HG03135 (cell line): ENCODE data around the gene ACTL10.

Source experiments
- ATAC-seq: cut with Tn5 transposase; IDR thresholded peaks from one replicate; pipeline ENCODE4 v1.9.1; 2021; ENCODE audit warnings: mild to moderate bottlenecking, moderate library complexity; ENCODE audit not compliant: unreplicated experiment

ACTL10 gene

GRCh38 chr20:33663161-33664084 lies 3.3 kb upstream of the ACTL10 start:
- no peak for ATAC-seq

- ATAC-seq: no peak
Measured at GRCh38 chr20:33664085-33664761, 2.5 kb upstream of the ACTL10 start.

GRCh38 chr20:33664762-33665144 lies 2.0 kb upstream of the ACTL10 start:
- ATAC-seq: no peak

DNA sequence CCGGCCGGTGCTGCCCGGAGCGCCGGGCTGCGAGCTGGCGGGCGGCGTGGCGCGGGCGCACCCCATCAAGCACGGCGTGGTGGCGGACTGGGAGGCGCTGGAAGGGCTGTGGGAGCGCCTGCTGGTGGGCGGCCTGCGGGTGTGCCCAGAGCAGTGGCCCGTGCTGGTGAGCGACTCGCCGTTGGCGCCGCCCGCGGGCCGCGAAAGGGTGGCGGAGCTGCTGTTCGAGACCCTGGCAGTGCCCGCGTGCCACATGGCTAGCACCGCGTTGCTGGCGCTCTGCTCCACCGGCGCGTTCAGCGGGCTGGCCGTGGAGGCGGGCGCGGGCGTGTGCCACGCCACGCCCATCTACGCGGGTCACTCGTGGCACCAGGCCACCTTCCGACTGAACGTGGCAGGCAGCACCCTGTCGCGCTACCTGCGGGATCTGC lies 517 bp downstream of the ACTL10 start:
- peak; percentile 14 for ATAC-seq

DNA sequence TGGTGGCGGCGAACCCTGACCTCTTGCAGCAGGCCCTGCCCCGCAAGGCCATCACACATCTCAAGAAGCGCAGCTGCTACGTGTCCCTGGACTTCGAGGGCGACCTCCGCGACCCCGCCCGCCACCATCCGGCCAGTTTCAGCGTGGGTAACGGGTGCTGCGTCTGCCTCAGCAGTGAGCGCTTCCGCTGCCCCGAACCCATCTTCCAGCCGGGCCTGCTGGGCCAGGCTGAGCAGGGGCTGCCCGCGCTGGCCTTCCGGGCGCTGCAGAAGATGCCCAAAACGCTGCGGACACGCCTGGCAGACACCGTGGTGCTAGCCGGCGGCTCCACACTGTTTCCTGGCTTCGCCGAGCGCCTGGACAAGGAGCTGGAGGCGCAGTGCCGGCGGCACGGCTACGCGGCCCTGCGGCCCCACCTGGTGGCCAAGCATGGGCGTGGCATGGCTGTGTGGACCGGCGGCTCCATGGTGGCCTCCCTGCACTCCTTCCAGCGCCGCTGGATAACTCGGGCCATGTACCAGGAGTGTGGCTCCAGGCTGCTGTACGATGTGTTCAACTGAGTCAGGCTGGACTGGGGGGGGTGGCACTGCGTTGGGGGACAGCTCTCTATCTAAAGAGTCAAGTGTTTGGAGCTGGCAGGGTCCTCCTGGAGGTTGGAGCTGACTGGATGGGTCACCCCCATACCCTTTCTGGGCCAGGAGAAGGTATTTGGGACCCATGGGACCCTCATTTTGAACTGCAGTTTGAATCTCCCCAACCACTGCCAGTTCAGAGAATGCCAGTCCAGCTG lies 1.1 kb downstream of the ACTL10 start:
- peak; percentile 38 for ATAC-seq

DNA sequence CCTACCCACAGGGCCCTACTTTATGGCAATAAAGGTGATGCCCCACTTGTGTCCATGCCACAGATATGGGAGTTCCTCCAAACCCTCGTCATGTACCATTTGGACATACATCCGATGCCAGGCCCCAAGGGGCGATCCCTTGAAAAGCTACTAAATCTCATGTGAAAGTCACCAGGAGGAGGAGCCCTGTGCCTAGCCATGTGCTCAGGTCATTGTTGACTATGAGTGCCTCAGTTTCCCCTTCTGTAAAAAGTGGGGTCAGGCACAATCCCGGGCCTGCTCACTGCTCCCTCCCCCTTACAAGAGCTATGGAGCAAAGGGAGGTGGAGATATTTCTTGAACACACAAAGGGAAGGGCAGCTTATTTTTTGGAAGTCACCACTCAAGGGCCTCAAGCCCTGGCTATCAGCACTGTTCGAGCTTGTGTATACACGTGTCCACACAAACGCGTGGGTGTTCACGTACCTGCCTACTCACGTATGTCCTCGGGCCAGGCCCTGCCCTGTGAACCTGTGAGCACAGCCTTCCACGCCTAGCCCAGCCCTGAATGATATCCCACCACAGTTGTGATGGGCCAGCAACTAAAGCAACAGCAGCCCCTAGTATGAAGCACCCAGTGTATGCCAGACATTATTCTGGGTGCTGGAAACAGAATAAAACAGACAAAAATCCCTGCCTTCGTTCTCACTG lies 1.9 kb downstream of the ACTL10 start:
- no peak for ATAC-seq

DNA sequence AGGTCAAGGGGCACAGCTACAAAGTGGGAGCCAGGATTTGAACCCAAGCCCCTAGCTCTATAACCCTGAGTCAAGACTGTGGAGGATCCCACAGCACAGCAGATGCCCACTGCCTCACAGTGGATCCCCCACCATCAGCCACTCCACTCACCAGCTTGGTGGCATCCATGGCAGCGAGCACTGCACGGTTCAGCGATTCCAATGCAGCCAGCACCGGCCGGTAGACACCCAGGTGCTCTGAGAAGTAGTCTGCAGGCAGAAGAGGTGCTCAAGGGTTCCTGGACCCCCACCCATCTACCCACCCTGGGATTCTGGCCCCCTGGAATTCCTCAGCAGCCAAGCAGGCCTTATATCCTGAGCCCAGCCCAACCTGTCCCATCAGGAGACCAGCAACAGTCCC lies 2.5 kb downstream of the ACTL10 start:
- ATAC-seq: no peak

GRCh38 chr20:33669873-33670640 lies 3.3 kb downstream of the ACTL10 start:
- no peak for ATAC-seq

- no peak for ATAC-seq
Measured at GRCh38 chr20:33670715-33671499, 4.2 kb downstream of the ACTL10 start.

DNA sequence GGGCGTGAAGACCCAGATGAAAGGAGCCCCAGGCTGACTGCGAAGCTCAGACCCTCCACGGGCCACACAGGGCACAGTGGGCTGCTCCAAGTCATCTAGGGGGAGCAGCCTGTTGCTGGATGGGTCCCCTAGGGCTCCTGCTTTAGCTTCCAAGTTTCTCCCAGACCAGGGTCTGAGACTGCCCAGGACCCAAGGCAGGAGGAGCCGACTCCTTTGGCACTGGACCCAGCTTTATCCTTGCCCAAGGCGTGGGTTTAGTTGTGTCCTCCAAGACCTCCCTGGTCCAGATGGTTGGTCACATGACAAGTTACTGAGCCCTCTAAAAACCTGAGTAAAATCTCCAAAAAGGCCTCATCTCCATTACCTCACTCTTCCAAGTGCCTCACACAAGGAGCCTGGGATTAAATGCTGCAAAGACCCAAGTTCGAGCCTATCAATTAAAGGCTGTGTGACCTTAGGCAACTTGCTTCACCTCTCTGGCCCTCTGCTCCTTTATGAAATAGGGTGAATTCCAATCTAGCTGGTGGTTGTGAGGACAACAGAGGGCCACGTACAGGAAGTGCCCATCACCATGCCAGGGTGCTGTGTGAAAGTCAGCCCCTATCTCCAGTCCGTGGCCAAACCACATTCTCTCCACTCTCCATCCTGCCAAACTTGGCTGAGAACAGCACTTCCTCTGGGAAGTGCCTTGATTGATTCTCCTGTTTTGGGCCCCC lies 5.0 kb downstream of the ACTL10 start:
- ATAC-seq: no peak

GRCh38 chr20:33672426-33673113 lies 5.8 kb downstream of the ACTL10 start:
- no peak for ATAC-seq

GRCh38 chr20:33673114-33673409 lies 6.3 kb downstream of the ACTL10 start:
- no peak for ATAC-seq

DNA sequence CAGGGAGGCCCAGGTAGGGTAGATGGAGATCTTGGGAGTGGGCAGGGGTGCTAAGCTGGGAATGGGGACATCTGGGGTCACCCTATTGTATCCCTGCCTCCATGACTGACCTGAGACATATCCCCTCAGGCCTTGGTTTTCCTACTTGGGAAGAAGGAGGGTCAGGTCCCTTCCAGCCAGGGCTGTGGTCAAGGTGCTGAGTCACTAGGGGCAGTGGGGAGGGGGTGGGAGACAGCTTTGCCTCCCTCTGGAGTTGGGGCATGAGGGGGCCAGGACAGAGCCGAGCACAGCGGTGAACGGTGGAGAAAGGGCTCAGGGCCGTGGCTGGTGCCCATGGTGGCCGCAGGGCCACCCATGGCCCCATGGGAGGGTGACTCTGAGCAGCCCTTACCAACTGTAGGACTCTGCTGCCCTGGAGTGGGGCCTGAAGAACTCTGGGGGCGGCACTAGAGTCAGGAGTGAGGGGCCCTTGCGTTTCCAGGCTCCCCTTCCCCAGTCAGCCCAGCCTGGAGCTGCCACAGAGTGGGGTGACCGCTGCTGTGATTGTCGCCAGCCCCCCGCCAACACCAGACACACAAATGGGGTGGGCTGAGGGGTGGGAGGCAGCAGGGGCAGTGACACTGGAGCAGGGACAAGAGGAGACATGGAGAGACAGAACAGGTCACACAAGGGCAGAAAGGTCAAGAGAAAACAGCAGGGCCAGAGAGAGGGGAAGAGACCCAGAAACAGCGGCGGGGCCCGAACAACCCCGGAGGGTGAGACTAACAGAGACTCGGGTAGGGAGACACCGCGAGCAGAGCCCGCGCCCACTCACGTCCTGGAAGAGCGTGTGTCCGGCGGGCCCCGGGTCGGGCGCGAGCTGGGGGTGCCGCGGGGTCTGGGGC lies 6.9 kb downstream of the ACTL10 start:
- peak; percentile 25 for ATAC-seq

DNA sequence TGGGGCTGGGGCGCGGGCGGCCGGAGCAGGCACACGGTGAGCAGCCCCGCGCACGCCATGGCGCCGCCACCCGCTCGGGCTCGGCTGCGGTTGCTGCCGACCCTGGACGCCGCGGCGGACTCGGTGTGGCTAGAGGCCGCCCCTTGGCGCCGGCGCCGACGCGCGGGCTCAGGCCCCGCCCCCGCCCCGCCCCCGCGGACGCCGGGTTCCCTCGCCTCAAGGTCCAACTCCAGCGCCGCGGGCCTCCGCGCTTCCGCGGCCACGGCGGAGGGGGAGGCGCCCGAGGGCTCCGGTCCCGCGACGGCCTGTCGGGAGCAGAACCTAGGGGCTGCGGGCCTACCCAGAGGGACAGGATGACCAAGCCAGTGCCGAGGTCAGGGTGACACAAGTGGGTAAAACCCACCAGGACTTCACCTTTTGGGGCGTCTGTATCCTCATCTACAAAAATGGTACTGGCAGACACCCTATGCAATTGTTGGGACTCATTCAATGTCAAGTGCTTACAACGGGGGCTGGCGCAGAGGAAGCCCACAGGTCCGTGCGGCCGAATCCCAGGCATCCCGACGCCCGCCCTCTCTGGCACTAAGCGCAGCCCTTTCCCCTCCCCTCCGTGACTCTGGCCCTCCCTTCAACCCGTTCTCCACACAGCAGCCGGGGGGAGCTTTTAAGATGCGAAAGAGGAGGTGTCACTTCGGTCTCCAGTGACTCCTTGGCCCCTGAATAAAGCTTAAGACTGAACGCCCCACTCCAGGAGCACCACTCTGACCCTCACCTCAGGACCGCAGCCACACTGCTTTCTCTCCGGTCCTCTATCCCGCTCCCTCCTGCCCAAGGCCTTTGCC lies 7.8 kb downstream of the ACTL10 start, which contains the start of gene NECAB3:
Gene NECAB3, minus strand, starts transcription at position 135 of the 842 bp plus-strand sequence. Its CDS starts 76 bp downstream, at position 59.
- ATAC-seq: peak; percentile 42

- ATAC-seq: no peak
Measured at GRCh38 chr20:33675136-33675959, 8.6 kb downstream of the ACTL10 start.
